Osteoblast (primary cell): ENCODE data around the gene CASP10. TPM values are rescaled to one million over a fixed set of nuclear protein-coding genes. Genes with fewer than 3 reads are reported as not detected.
"Not testable (repeated sequence)": the region's sequence is repeated elsewhere in the genome, so short reads cannot be mapped to it uniquely, and the experiment has no call there.

Experiments
- DNase-seq: peaks from one replicate; pipeline ENCODE4 v3.0.0; 2011; ENCODE audit warnings: low spot score, mixed read lengths; ENCODE audit not compliant: insufficient read length; ENCODE audit errors: missing footprints
- H2AFZ ChIP-seq: 2 replicates; pipeline ENCODE4 v1.6.0; 2011; ENCODE audit warnings: mild to moderate bottlenecking, low read length
- H3K27ac ChIP-seq: 2 replicates; pipeline ENCODE4 v1.5.1; 2011; ENCODE audit warnings: mild to moderate bottlenecking, low read depth, low read length, moderate library complexity
- H3K27me3 ChIP-seq: 2 replicates; pipeline ENCODE4 v1.6.0; 2012; ENCODE audit warnings: mild to moderate bottlenecking, control low read depth, inconsistent platforms, low read length, moderate library complexity; ENCODE audit not compliant: insufficient read depth
- H3K36me3 ChIP-seq: 2 replicates; pipeline ENCODE4 v1.5.1; 2011; ENCODE audit warnings: mild to moderate bottlenecking, low read length, control low read depth, moderate library complexity; ENCODE audit not compliant: insufficient read depth
- H3K4me1 ChIP-seq: 2 replicates; pipeline ENCODE4 v1.5.1; 2011; ENCODE audit warnings: mild to moderate bottlenecking, low read length, control low read depth, moderate library complexity; ENCODE audit not compliant: insufficient read depth
- H3K4me2 ChIP-seq: 2 replicates; pipeline ENCODE4 v1.6.0; 2011; ENCODE audit warnings: mild to moderate bottlenecking, low read length; ENCODE audit not compliant: insufficient read depth
- H3K4me3 ChIP-seq: fragments of 200-600 bp; sonication (generic); 3 replicates; pipeline ENCODE4 v1.5.1; 2012; ENCODE audit warnings: mild to moderate bottlenecking, low read length, inconsistent platforms; ENCODE audit not compliant: insufficient read depth
- H3K79me2 ChIP-seq: 2 replicates; pipeline ENCODE4 v1.6.0; 2012; ENCODE audit warnings: mild to moderate bottlenecking, low read length, control low read depth, inconsistent platforms; ENCODE audit not compliant: insufficient read depth
- H3K9me3 ChIP-seq: 2 replicates; pipeline ENCODE4 v1.5.1; 2011; ENCODE audit warnings: low read depth, low read length, control low read depth
- H4K20me1 ChIP-seq: 2 replicates; pipeline ENCODE4 v1.6.0; 2012; ENCODE audit warnings: mild to moderate bottlenecking, low read length, control low read depth; ENCODE audit not compliant: insufficient read depth
- CTCF ChIP-seq: IDR thresholded peaks from 2 replicates; pipeline ENCODE4 v1.5.1; 2011; ENCODE audit warnings: mild to moderate bottlenecking, low read depth, low read length, moderate library complexity; ENCODE audit errors: extremely low read depth
- total RNA-seq: library from RNA; depleted of rRNA; stranded (reverse); fragments of >200 nt; gene quantifications from 2 replicates; pipeline ENCODE4 v1.2.3, GENCODE V29; 2012

The CASP10 gene
- total RNA-seq, 1 donor, result 3.3 TPM

- H3K79me2 ChIP-seq, result no peaks in the 10 kb centered on the region
- no peak for DNase-seq
- H3K4me1 ChIP-seq, result no peaks in the 10 kb centered on the region
- H4K20me1 ChIP-seq, result no peaks in the 10 kb centered on the region
- H3K9me3 ChIP-seq, result no peaks in the 10 kb centered on the region
- no peak for TF ChIP-seq CTCF
- H3K27me3 ChIP-seq, result no peaks in the 10 kb centered on the region
- H3K36me3 ChIP-seq, result no peaks in the 10 kb centered on the region
- H2AFZ ChIP-seq, result no peak overlapping the region
- no peak overlapping the region for H3K4me2 ChIP-seq
- H3K4me3 ChIP-seq, result no peak overlapping the region
- no peak overlapping the region for H3K27ac ChIP-seq
Measured at GRCh38 chr2:201180010-201180409, 2.9 kb upstream of the CASP10 start.

GRCh38 chr2:201183365-201183727, 405 bp downstream of the CASP10 start:
- no peaks in the 10 kb centered on the region for H3K27me3 ChIP-seq
- TF ChIP-seq CTCF, result no peak
- no peaks in the 10 kb centered on the region for H3K9me3 ChIP-seq
- H3K27ac ChIP-seq, result peak overlapping the region; percentile 34
- no peaks in the 10 kb centered on the region for H3K79me2 ChIP-seq
- DNase-seq, result no peak
- peak overlapping the region; percentile 68 for H3K4me3 ChIP-seq
- no peaks in the 10 kb centered on the region for H3K36me3 ChIP-seq
- no peaks in the 10 kb centered on the region for H4K20me1 ChIP-seq
- peak overlapping the region; percentile 81 for H3K4me2 ChIP-seq
- H3K4me1 ChIP-seq, result no peaks in the 10 kb centered on the region
- H2AFZ ChIP-seq, result peak overlapping the region; percentile 86

GRCh38 chr2:201183835-201184234, 894 bp downstream of the CASP10 start:
- not testable (repeated sequence) for H4K20me1 ChIP-seq
- H3K4me2 ChIP-seq, result peak overlapping the region; percentile 81

GRCh38 chr2:201184248-201184647, 1.3 kb downstream of the CASP10 start:
- not testable (repeated sequence) for H3K27ac ChIP-seq, H3K4me1 ChIP-seq, H3K9me3 ChIP-seq, H2AFZ ChIP-seq, H3K79me2 ChIP-seq, H3K27me3 ChIP-seq, H3K4me3 ChIP-seq, H3K36me3 ChIP-seq, H4K20me1 ChIP-seq, DNase-seq
- H3K4me2 ChIP-seq, result peak overlapping the region; percentile 81

More at GRCh38 chr2:201183835-201184234, 894 bp downstream of the CASP10 start:
- DNase-seq, H3K27me3 ChIP-seq, H3K36me3 ChIP-seq, H3K4me3 ChIP-seq, H3K79me2 ChIP-seq, H3K9me3 ChIP-seq, H3K27ac ChIP-seq, H2AFZ ChIP-seq, H3K4me1 ChIP-seq: not testable (repeated sequence)

GRCh38 chr2:201185863-201186262, 2.9 kb downstream of the CASP10 start:
- no peak for TF ChIP-seq CTCF
- Histone ChIP-seq H4K20me1 (no peaks in the 10 kb centered on the region), H3K4me2 (no peak overlapping the region)

More at GRCh38 chr2:201185863-201186262, 2.9 kb downstream of the CASP10 start:
- H3K27me3 ChIP-seq, result no peaks in the 10 kb centered on the region
- no peak for DNase-seq
- H2AFZ ChIP-seq, result no peak overlapping the region
- H3K27ac ChIP-seq, result no peak overlapping the region
- H3K79me2 ChIP-seq, result no peaks in the 10 kb centered on the region
- H3K36me3 ChIP-seq, result no peaks in the 10 kb centered on the region
- H3K4me3 ChIP-seq, result no peak overlapping the region
- no peaks in the 10 kb centered on the region for H3K9me3 ChIP-seq
- H3K4me1 ChIP-seq, result no peaks in the 10 kb centered on the region
